GM21723 (cell line): ENCODE results near the gene CCDC82.

Source experiments
- ATAC-seq: cut with Tn5 transposase; IDR thresholded peaks from one replicate; pipeline ENCODE4 v1.9.1; 2021; ENCODE audit warnings: mild to moderate bottlenecking, moderate library complexity; ENCODE audit not compliant: unreplicated experiment

The CCDC82 gene

GRCh38 chr11:96329855-96330510 is 59.7 kb downstream of the CCDC82 start:
- no peak for ATAC-seq

- ATAC-seq, result no peak
These were observed 60.3 kb downstream of the CCDC82 start for GRCh38 chr11:96329419-96329818.

- ATAC-seq, result no peak
These were observed 61.2 kb downstream of the CCDC82 start for GRCh38 chr11:96328395-96329010.

- no peak for ATAC-seq
These were observed 62.8 kb downstream of the CCDC82 start for GRCh38 chr11:96326959-96327358.

GRCh38 chr11:96324912-96325311 is 64.8 kb downstream of the CCDC82 start:
- no peak for ATAC-seq

GRCh38 chr11:96323642-96323985 is 66.1 kb downstream of the CCDC82 start:
- ATAC-seq, result no peak

- ATAC-seq, result no peak
These were observed 66.7 kb downstream of the CCDC82 start for GRCh38 chr11:96322775-96323641.

GRCh38 chr11:96321091-96321490 is 68.6 kb downstream of the CCDC82 start:
- ATAC-seq, result no peak

- no peak for ATAC-seq
These were observed 69.6 kb downstream of the CCDC82 start for GRCh38 chr11:96319898-96320656.

- ATAC-seq, result no peak
These were observed 70.9 kb downstream of the CCDC82 start for GRCh38 chr11:96318850-96319249.

- ATAC-seq, result no peak
These were observed 71.3 kb downstream of the CCDC82 start for GRCh38 chr11:96318399-96318798.

GRCh38 chr11:96317985-96318384 is 71.7 kb downstream of the CCDC82 start:
- no peak for ATAC-seq

- ATAC-seq, result no peak
These were observed 72.1 kb downstream of the CCDC82 start for GRCh38 chr11:96317571-96317970.

GRCh38 chr11:96316869-96317268 is 72.8 kb downstream of the CCDC82 start:
- no peak for ATAC-seq

- ATAC-seq, result no peak
These were observed 74.2 kb downstream of the CCDC82 start for GRCh38 chr11:96315476-96315875.

- ATAC-seq, result no peak
These were observed 75.2 kb downstream of the CCDC82 start for GRCh38 chr11:96314326-96315020.

- ATAC-seq, result no peak
These were observed 76.5 kb downstream of the CCDC82 start for GRCh38 chr11:96313163-96313562.

- ATAC-seq, result no peak
These were observed 78.6 kb downstream of the CCDC82 start for GRCh38 chr11:96311120-96311568.

GRCh38 chr11:96310236-96310635 is 79.5 kb downstream of the CCDC82 start:
- ATAC-seq, result no peak

GRCh38 chr11:96309643-96310017 is 80.1 kb downstream of the CCDC82 start:
- no peak for ATAC-seq
